Osteoblast (primary cell): Measurements from ENCODE around the gene KLF18. TPM values are rescaled to one million over a fixed set of nuclear protein-coding genes. Genes with fewer than 3 reads are reported as not detected.

Source experiments
- DNase-seq: peaks from one replicate; pipeline ENCODE4 v3.0.0; 2011; ENCODE audit warnings: low spot score, mixed read lengths; ENCODE audit not compliant: insufficient read length; ENCODE audit errors: missing footprints
- H2AFZ ChIP-seq: 2 replicates; pipeline ENCODE4 v1.6.0; 2011; ENCODE audit warnings: mild to moderate bottlenecking, low read length
- H3K27ac ChIP-seq: 2 replicates; pipeline ENCODE4 v1.5.1; 2011; ENCODE audit warnings: mild to moderate bottlenecking, low read depth, low read length, moderate library complexity
- H3K27me3 ChIP-seq: 2 replicates; pipeline ENCODE4 v1.6.0; 2012; ENCODE audit warnings: mild to moderate bottlenecking, control low read depth, inconsistent platforms, low read length, moderate library complexity; ENCODE audit not compliant: insufficient read depth
- H3K36me3 ChIP-seq: 2 replicates; pipeline ENCODE4 v1.5.1; 2011; ENCODE audit warnings: mild to moderate bottlenecking, low read length, control low read depth, moderate library complexity; ENCODE audit not compliant: insufficient read depth
- H3K4me1 ChIP-seq: 2 replicates; pipeline ENCODE4 v1.5.1; 2011; ENCODE audit warnings: mild to moderate bottlenecking, low read length, control low read depth, moderate library complexity; ENCODE audit not compliant: insufficient read depth
- H3K4me2 ChIP-seq: 2 replicates; pipeline ENCODE4 v1.6.0; 2011; ENCODE audit warnings: mild to moderate bottlenecking, low read length; ENCODE audit not compliant: insufficient read depth
- H3K4me3 ChIP-seq: fragments of 200-600 bp; sonication (generic); 3 replicates; pipeline ENCODE4 v1.5.1; 2012; ENCODE audit warnings: mild to moderate bottlenecking, low read length, inconsistent platforms; ENCODE audit not compliant: insufficient read depth
- H3K79me2 ChIP-seq: 2 replicates; pipeline ENCODE4 v1.6.0; 2012; ENCODE audit warnings: mild to moderate bottlenecking, low read length, control low read depth, inconsistent platforms; ENCODE audit not compliant: insufficient read depth
- H3K9me3 ChIP-seq: 2 replicates; pipeline ENCODE4 v1.5.1; 2011; ENCODE audit warnings: low read depth, low read length, control low read depth
- H4K20me1 ChIP-seq: 2 replicates; pipeline ENCODE4 v1.6.0; 2012; ENCODE audit warnings: mild to moderate bottlenecking, low read length, control low read depth; ENCODE audit not compliant: insufficient read depth
- total RNA-seq: library from RNA; depleted of rRNA; stranded (reverse); fragments of >200 nt; gene quantifications from 2 replicates; pipeline ENCODE4 v1.2.3, GENCODE V29; 2012
- TF ChIP-seq, protein P1 (sequence below): IDR thresholded peaks from 2 replicates; pipeline ENCODE4 v1.5.1; 2011; ENCODE audit warnings: mild to moderate bottlenecking, low read depth, low read length, moderate library complexity; ENCODE audit errors: extremely low read depth

Gene KLF18
- total RNA-seq, 1 donor, result not detected

DNA sequence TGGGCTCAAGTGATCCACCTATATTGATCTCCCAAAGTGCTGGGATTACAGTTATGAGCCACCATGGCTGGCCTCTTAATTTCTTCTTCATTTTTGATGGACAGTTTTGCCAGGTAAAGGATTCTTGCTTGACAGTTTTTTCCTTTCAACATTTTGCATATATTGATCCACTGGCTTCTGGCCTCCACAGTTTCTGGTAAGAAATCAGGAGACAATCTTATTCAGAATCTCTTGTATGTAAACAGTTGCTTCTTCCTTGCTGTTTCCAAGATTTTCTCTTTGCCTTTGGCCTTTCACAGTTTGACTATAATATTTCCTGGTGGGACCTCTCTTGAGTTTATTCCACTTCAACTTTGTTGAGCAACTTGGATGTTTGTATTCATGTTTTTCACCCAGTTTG lies 20.1 kb upstream of the KLF18 start:
- no peak overlapping the region for H3K4me2 ChIP-seq
- H4K20me1 ChIP-seq, result no peaks in the 10 kb centered on the region
- no peaks in the 10 kb centered on the region for H3K4me1 ChIP-seq
- no peaks in the 10 kb centered on the region for H3K27me3 ChIP-seq
- H3K4me3 ChIP-seq, result no peak overlapping the region
- no peaks in the 10 kb centered on the region for H3K36me3 ChIP-seq
- no peaks in the 10 kb centered on the region for H3K79me2 ChIP-seq
- no peak overlapping the region for H3K27ac ChIP-seq
- H2AFZ ChIP-seq, result no peak overlapping the region
- no peaks in the 10 kb centered on the region for H3K9me3 ChIP-seq
- TF ChIP-seq, protein P1, sequence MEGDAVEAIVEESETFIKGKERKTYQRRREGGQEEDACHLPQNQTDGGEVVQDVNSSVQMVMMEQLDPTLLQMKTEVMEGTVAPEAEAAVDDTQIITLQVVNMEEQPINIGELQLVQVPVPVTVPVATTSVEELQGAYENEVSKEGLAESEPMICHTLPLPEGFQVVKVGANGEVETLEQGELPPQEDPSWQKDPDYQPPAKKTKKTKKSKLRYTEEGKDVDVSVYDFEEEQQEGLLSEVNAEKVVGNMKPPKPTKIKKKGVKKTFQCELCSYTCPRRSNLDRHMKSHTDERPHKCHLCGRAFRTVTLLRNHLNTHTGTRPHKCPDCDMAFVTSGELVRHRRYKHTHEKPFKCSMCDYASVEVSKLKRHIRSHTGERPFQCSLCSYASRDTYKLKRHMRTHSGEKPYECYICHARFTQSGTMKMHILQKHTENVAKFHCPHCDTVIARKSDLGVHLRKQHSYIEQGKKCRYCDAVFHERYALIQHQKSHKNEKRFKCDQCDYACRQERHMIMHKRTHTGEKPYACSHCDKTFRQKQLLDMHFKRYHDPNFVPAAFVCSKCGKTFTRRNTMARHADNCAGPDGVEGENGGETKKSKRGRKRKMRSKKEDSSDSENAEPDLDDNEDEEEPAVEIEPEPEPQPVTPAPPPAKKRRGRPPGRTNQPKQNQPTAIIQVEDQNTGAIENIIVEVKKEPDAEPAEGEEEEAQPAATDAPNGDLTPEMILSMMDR, result no peak
- DNase-seq, result no peak

DNA sequence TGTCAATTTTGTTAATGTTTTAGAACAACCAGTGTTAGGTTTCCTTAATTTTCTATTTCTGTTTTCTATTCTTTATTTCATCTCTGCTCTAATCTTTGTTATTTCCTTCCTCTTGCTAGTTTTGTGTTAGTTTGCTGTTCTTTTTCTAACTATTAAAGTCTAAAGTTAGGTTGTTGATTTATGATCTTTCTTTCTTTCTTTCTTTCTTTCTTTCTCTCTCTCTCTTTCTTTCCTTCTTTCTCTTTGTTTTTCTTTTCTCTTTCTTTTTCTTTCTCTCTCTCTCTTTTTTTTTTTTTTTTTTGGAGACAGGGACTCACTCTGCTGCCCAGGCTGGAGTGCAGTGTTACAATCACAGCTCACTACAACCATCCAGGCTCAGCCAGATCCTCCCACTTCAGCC lies 17.4 kb upstream of the KLF18 start:
- Histone ChIP-seq H3K36me3 (no peaks in the 10 kb centered on the region), H4K20me1 (no peaks in the 10 kb centered on the region), H2AFZ (no peak overlapping the region), H3K9me3 (no peaks in the 10 kb centered on the region), H3K4me3 (no peak overlapping the region), H3K27me3 (no peaks in the 10 kb centered on the region), H3K4me1 (no peaks in the 10 kb centered on the region), H3K4me2 (no peak overlapping the region), H3K79me2 (no peaks in the 10 kb centered on the region), H3K27ac (no peak overlapping the region)
- no peak for DNase-seq
- TF ChIP-seq, protein P1, result no peak

DNA sequence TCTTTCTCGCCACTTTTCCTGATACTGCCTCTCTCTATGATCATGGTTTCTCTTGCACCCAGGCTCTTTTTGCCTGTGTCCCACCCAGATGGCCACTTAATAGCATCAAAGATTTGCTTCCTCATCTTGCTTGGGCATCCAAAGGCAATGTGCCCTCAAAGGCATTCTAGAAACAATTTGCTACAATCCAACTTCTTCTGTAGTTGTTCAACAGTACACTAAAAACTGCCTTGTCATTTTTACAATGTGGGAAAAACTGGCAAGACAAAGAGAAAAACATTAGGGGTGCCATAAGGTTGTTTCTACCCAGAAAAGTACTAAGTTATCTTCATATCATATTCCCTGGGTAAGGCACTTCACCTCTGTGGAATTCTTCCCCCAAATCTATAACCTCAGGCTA lies 16.5 kb upstream of the KLF18 start:
- Histone ChIP-seq H3K9me3 (no peaks in the 10 kb centered on the region), H3K4me2 (no peak overlapping the region)

DNA sequence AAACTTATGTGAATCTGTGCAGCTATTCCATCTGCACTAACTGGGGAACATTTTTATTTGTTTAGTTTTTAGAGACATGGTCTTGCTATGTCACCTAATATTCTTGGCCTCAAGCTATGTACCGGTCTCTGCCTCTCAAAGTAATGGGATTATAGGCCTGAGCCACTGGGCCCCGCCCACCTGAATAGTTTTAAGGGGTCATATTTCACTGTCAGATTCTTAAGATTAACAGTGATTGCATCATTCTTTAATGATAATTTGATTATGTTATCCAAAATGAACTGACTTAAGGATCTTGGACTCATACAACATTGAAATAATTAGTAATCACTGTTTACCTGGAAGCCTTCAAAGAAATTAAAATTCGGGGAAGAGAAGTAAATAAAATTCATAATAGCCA lies 12.6 kb upstream of the KLF18 start:
- Histone ChIP-seq H3K4me3 (no peak overlapping the region), H2AFZ (no peak overlapping the region), H3K4me2 (no peak overlapping the region), H3K4me1 (no peaks in the 10 kb centered on the region), H3K27me3 (no peaks in the 10 kb centered on the region), H3K9me3 (no peaks in the 10 kb centered on the region), H3K27ac (no peak overlapping the region), H3K79me2 (no peaks in the 10 kb centered on the region), H4K20me1 (no peaks in the 10 kb centered on the region), H3K36me3 (no peaks in the 10 kb centered on the region)
- TF ChIP-seq, protein P1, result no peak
- DNase-seq, result no peak

More for the DNA sequence above, 16.5 kb upstream of the KLF18 start:
- TF ChIP-seq, protein P1, result no peak
- no peaks in the 10 kb centered on the region for H3K27me3 ChIP-seq
- no peaks in the 10 kb centered on the region for H4K20me1 ChIP-seq
- no peak overlapping the region for H3K27ac ChIP-seq
- H3K4me3 ChIP-seq, result no peak overlapping the region
- H3K36me3 ChIP-seq, result no peaks in the 10 kb centered on the region
- H2AFZ ChIP-seq, result no peak overlapping the region
- no peak for DNase-seq
- no peaks in the 10 kb centered on the region for H3K79me2 ChIP-seq
- H3K4me1 ChIP-seq, result no peaks in the 10 kb centered on the region
